Left ventricle myocardium inferior (tissue), 1 donor: ENCODE measurements around the gene MBTD1. TPM values are rescaled to one million over a fixed set of nuclear protein-coding genes. Genes with fewer than 3 reads are reported as not detected.
A peak's percentile ranks its signal among the peaks of the same experiment; 100 is the strongest.

Source experiments
- DNase-seq: peaks from one replicate; pipeline ENCODE4 v3.0.0-alpha.2; 2020
- H3K27ac ChIP-seq: fragments of 200-600 bp; replicated peaks from 2 replicates; pipeline ENCODE4 v1.8.0; 2021
- H3K27me3 ChIP-seq: fragments of 200-600 bp; 2 replicates; pipeline ENCODE4 v1.8.0; 2021; ENCODE audit warnings: low read depth
- H3K36me3 ChIP-seq: fragments of 200-600 bp; 2 replicates; pipeline ENCODE4 v1.8.0; 2021
- H3K4me1 ChIP-seq: fragments of 200-600 bp; 2 replicates; pipeline ENCODE4 v1.8.0; 2021
- H3K4me3 ChIP-seq: fragments of 200-600 bp; 2 replicates; pipeline ENCODE4 v1.8.0; 2021; ENCODE audit warnings: mild to moderate bottlenecking, moderate library complexity
- H3K9me3 ChIP-seq: fragments of 200-600 bp; replicated peaks from 2 replicates; pipeline ENCODE4 v1.8.0; 2021
- CTCF ChIP-seq: fragments of 200-600 bp; IDR thresholded peaks from 2 replicates; pipeline ENCODE4 v1.8.0; 2021; ENCODE audit warnings: antibody characterized with exemption, mild to moderate bottlenecking, borderline replicate concordance
- intact Hi-C: fragments of 100-400 bp; cut with micrococcal nuclease; formaldehyde crosslinking; loops from one replicate; pipeline ENCODE4 v1.11.0; 2022
- total RNA-seq: library from RNA; stranded (reverse); fragmentation: NEBNext Ultra II Directional; extraction: Animal tissue kit (Norgen Biotek cat#: 25700); gene quantifications from one replicate; pipeline ENCODE4 v1.2.1, GENCODE V29; 2021
- donor health status: DM: no; HTN: yes; CAD: no; lungs with severe emphysema.

MBTD1 gene
- total RNA-seq, 1 donor from 2014 or later = 5.4 TPM

- no peaks in the 10 kb centered on the region for H3K9me3 ChIP-seq
- H3K4me1 ChIP-seq = peaks cover 15% of the 10 kb centered on the region
- no peak for TF ChIP-seq CTCF
- H3K27ac ChIP-seq = no peak overlapping the region
- H3K36me3 ChIP-seq = peaks cover 31% of the 10 kb centered on the region
- intact Hi-C loops = no loop called here
- no peaks in the 10 kb centered on the region for H3K27me3 ChIP-seq
- no peak for DNase-seq
- H3K4me3 ChIP-seq = no peak overlapping the region
These were observed 98.3 kb downstream of the MBTD1 start for GRCh38 chr17:51161541-51161940.

- Histone ChIP-seq H3K9me3 (no peaks in the 10 kb centered on the region), H3K4me3 (no peak overlapping the region), H3K27ac (no peak overlapping the region), H3K36me3 (peaks cover 35% of the 10 kb centered on the region), H3K4me1 (peaks cover 6% of the 10 kb centered on the region), H3K27me3 (no peaks in the 10 kb centered on the region)
- no peak for TF ChIP-seq CTCF
- intact Hi-C loops = no loop called here
- DNase-seq = no peak
These were observed 100.2 kb downstream of the MBTD1 start for GRCh38 chr17:51159604-51160003.

GRCh38 chr17:51155416-51155815 is 104.4 kb downstream of the MBTD1 start:
- intact Hi-C loops = no loop called here
- H3K36me3 ChIP-seq = peaks cover 18% of the 10 kb centered on the region
- no peak overlapping the region for H3K27ac ChIP-seq
- no peak for TF ChIP-seq CTCF
- no peaks in the 10 kb centered on the region for H3K9me3 ChIP-seq
- H3K4me3 ChIP-seq = no peak overlapping the region
- DNase-seq = no peak
- no peaks in the 10 kb centered on the region for H3K27me3 ChIP-seq
- peaks cover 24% of the 10 kb centered on the region for H3K4me1 ChIP-seq

GRCh38 chr17:51154176-51154575 is 105.7 kb downstream of the MBTD1 start:
- intact Hi-C loops = loop anchor here (5.0 kb wide), 1 partner anchor 152 kb away; no protein-coding TSS in a partner anchor

GRCh38 chr17:51153210-51154072 is 106.4 kb downstream of the MBTD1 start, which contains the start of gene NME1:
NME1 (plus strand) TSS chr17:51153559; CDS start chr17:51155655, 2,096 bp downstream.
- intact Hi-C loops = loop anchor here (5.0 kb wide), 1 partner anchor 151 kb away; no protein-coding TSS in a partner anchor
- Histone ChIP-seq H3K4me3 (peak within 1 kb of the TSS; percentile 78), H3K27me3 (no peaks in the 10 kb centered on the region), H3K4me1 (peaks cover 24% of the 10 kb centered on the region), H3K27ac (peak within 1 kb of the TSS; percentile 90), H3K36me3 (peaks cover 10% of the 10 kb centered on the region), H3K9me3 (no peaks in the 10 kb centered on the region)
- peak; percentile 94 for DNase-seq
- TF ChIP-seq CTCF = peak; percentile 80

More at GRCh38 chr17:51154176-51154575, 105.7 kb downstream of the MBTD1 start:
- DNase-seq = no peak
- peak overlapping the region; percentile 78 for H3K4me3 ChIP-seq
- H3K36me3 ChIP-seq = peaks cover 10% of the 10 kb centered on the region
- H3K4me1 ChIP-seq = peaks cover 24% of the 10 kb centered on the region
- H3K27ac ChIP-seq = peak overlapping the region; percentile 90
- no peaks in the 10 kb centered on the region for H3K9me3 ChIP-seq
- no peak for TF ChIP-seq CTCF
- H3K27me3 ChIP-seq = no peaks in the 10 kb centered on the region
